Right lobe of liver (tissue), 4 donors: ENCODE data around the gene DMWD.

Experiments used
- POLR2A ChIP-seq: fragments of 450-650 bp; IDR thresholded peaks from one replicate; pipeline ENCODE4 v1.6.1; 2017; ENCODE audit warnings: antibody characterized with exemption, mild to moderate bottlenecking
- TF ChIP-seq, protein P1 (sequence below), 4 donors: fragments of 200-600 bp in 3 of 4; fragments of 450-650 bp in 1 of 4; IDR thresholded peaks; one replicate each; pipeline versions ENCODE4 v1.5.1 to v1.8.0; 2016 to 2022; ENCODE audit warnings: antibody characterized with exemption in 4 of 4, mild to moderate bottlenecking in 2 of 4
- donor health status: DM: no; HTN: no; CAD: no.
- donor health status: DM: no; HTN: no; CAD: no.
- donor health status: DM: no; HTN: yes; CAD: no.

DNA sequence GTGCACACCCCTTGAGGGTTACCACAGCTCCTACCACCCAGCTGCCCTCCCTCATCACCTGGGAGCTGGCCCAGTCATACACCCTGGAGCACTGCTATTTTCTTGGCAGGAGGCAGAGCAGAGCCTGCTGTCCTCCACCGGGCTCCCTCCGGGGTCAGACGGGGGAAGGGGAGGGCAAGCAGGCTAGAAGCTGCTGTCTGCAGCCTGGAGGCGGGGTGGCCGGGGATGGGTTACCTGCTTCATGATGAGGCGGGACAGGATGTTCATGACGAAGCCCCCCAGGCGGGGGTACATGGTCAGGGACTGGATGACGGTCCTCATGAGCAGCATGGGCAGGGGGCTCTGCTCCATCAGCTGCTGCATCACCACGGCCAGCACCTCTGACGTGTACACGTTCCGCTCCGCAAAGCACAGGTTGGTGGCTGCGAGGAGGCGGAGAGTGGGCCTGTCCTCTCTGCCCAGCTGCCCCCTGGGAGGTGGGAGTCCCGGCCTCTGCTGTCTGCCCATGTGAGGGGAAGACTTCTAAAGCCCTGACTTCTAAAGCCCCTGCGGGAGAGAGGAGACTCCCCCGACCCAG is 25.2 kb upstream of the DMWD start:
- TF ChIP-seq, protein P1, sequence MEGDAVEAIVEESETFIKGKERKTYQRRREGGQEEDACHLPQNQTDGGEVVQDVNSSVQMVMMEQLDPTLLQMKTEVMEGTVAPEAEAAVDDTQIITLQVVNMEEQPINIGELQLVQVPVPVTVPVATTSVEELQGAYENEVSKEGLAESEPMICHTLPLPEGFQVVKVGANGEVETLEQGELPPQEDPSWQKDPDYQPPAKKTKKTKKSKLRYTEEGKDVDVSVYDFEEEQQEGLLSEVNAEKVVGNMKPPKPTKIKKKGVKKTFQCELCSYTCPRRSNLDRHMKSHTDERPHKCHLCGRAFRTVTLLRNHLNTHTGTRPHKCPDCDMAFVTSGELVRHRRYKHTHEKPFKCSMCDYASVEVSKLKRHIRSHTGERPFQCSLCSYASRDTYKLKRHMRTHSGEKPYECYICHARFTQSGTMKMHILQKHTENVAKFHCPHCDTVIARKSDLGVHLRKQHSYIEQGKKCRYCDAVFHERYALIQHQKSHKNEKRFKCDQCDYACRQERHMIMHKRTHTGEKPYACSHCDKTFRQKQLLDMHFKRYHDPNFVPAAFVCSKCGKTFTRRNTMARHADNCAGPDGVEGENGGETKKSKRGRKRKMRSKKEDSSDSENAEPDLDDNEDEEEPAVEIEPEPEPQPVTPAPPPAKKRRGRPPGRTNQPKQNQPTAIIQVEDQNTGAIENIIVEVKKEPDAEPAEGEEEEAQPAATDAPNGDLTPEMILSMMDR (IDR thresholded peaks at IDR 0.05), result no peak
- TF ChIP-seq POLR2A, result no peak
